ENCODE measurements around the gene BTBD16.
A peak's percentile ranks its signal among the peaks of the same experiment; 100 is the strongest.

Gene BTBD16

GRCh38 chr10:122296363-122297120, 25.4 kb downstream of the BTBD16 start:
- no peak for DNase-seq

DNA sequence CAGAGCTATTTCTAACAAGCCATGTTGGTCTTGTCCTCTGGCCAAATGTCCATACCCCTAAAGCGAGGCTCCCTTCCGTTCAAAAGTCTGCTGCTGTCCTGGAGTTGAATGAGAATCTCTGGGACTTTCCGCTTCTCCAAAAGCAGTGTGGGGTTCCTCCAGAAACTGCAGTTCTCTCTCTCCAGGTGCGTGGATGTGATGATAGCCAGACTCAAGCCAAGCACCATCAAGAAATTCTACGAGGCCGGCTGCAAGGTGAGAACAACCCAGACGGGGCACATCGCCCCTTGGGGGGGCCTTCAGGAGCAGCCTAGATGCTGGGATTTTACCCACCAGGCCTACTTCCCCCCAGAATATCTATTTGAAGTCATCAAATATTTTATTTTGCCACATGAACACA, 26.5 kb downstream of the BTBD16 start:
- DNase-seq = no peak

- DNase-seq = no peak
These were observed 27.1 kb downstream of the BTBD16 start for GRCh38 chr10:122298206-122298597.

DNA sequence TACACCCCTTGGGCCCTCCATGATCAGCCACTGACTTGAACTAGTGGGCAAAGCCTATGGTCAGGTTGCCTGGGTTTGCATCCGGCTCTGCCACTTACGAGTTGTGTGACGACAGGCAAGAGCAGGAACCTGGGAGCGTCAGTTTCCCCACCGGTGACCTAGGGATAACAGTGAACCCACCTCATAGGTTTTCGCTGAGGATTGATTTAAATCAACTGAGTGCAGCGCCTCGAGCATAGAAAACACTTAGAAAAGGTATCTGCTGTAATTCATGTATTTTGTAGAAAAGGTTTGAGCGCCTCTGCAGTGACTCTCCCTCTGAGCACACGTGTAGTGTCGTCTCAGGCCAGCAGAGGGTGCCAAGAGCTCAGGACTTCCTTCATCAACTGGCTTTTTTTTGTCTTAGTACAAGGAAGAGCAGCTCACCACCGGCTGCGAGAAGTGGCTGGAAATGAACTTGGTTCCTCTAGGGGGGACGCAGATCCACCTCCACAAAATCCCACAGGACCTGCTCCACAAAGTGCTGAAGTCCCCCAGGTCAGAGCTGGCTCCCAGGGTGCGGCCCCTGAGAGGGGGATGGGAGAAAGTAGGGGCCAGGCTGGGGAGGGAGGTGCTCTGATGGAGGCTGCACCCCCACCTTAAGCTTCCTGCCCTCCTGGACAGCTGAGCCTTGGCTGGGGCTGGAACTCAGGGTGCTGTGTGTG, 27.7 kb downstream of the BTBD16 start:
- DNase-seq = peak; percentile 11 to 37

GRCh38 chr10:122299423-122300075, 28.5 kb downstream of the BTBD16 start:
- no peak for DNase-seq

DNA sequence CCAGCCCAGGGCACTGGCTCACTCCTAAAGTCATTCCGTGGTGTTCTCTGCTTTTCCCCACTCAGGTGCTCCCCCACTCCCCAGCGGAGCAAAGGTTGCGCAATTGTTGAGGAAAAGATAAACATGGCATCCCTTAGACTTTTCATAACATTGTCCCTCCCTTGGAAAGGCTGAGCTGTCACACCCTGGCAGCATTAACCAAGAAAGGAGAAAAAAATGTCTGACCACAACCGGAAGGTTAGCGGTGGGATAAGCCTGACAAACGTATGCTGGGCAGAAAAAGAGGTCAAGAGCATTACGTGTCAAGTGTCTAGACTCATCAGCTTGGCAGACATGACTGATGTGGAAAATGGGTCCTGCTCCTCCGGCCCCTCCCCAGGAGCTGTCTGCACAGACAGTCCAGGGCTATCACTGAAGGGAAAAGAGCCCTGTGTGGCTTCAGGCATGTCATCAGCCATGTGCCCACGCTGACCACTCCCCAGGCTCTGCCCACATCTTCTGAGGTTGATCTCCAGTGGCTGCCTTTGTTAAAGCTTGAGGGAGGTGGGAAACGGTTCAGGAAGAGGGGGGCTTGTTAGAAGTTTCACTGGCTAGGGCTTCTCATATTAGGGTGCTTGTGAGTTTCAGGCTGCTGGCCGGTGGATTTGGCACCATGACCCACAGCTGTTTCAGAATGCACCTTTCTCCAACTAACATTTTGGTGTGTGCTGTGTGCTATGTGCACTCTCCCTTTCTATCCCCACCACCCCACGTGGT, 30.1 kb downstream of the BTBD16 start:
- DNase-seq = no peak

- DNase-seq = no peak
These were observed 30.7 kb downstream of the BTBD16 start for GRCh38 chr10:122301811-122302115.

- DNase-seq = no peak
These were observed 31.2 kb downstream of the BTBD16 start for GRCh38 chr10:122302315-122302714.

GRCh38 chr10:122303271-122304053, 32.4 kb downstream of the BTBD16 start:
- no peak for DNase-seq

- no peak for DNase-seq
These were observed 33.0 kb downstream of the BTBD16 start for GRCh38 chr10:122304054-122304579.

- no peak for DNase-seq
These were observed 35.2 kb downstream of the BTBD16 start for GRCh38 chr10:122306282-122306681.

- no peak for DNase-seq
These were observed 35.6 kb downstream of the BTBD16 start for GRCh38 chr10:122306744-122307143.

- no peak for DNase-seq
These were observed 36.7 kb downstream of the BTBD16 start for GRCh38 chr10:122307669-122308416.

DNA sequence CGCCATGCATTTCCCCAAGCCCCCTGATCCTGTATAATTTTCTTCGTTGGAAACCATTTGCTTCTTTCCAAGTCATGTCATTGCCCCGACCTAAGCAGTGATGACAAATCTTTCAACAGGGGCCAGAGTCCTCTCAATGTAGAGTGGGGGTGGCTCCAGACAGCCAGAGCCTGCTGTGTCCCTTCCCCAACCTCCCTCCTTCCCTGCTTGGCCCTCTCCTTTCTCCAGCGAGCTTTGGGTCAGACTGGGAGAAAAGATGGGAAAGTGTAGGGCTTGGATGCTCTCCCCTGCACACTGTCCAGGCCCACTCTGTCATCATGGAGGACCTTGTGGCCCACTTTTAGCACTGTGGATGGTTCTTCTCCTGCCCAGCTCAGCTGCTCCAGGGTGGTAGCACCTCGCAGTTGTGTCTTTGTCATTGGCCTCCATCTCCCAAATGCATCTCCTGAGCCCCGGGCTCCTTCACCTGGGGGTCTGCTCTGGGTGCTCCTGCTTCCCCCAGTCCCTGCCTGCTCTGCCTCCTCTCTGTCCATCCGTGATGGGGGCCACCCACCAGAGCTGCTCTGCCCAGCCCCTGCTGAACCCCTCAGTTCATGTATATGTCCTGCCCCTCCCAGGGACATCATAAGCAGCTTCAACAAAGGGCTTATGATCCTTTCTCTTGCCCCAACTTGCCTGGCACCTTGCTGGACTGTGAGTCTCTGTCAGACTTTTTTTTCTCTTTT, 37.5 kb downstream of the BTBD16 start:
- no peak for DNase-seq

DNA sequence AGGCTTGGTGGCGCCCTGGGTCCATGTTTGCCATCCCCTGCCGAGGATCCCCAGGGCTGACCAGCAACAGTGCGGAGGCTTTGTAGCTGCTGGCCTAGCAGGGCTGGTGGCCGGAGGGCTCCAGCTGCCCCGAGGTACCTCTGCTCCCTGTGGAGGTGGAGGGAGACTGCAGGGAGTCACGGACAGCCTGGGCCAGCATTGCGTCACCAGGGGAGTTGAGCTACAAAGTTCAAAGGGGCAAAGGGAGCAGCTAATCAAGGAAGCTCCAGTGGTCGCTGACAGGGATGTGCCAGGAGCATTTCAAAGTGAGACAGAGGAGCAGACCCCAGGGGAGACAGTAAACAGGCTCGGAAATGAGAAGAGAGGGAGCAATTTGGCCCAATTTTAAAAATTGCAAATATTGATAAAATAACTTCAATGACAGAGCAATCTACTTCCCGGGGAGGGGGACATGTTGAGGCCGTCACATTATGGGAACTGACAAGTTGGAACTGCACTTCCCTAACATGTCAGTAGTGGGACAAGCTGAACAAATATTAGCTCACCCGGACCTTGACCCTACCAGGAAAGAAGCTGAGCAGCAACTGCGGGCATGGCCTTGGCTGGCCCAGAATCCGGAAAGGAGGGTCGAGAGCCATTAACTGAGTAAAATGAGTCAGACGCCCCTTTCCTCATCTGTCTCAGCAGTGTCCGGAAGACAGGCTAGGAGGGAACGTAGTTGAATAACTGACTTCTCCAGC, 39.4 kb downstream of the BTBD16 start:
- no peak for DNase-seq

DNA sequence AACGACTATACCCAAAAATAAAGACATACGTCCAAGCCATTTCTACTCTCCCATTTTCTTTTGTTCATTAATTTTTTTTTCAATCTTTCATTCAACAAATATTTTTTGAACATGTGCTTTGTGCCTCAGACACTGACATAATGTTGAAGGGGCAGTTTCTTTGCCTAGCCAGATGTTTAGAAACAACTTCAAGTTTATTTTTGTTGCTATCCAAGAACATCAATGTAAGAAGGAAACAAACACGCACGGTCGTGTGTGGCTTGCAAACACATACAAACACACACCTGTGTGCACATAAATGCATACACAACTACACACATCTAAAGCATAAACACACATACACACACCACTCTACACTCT, 39.9 kb downstream of the BTBD16 start:
- DNase-seq = no peak

GRCh38 chr10:122311716-122312115, 40.6 kb downstream of the BTBD16 start:
- no peak for DNase-seq

- no peak for DNase-seq
These were observed 45.3 kb downstream of the BTBD16 start for GRCh38 chr10:122316224-122316884.

DNA sequence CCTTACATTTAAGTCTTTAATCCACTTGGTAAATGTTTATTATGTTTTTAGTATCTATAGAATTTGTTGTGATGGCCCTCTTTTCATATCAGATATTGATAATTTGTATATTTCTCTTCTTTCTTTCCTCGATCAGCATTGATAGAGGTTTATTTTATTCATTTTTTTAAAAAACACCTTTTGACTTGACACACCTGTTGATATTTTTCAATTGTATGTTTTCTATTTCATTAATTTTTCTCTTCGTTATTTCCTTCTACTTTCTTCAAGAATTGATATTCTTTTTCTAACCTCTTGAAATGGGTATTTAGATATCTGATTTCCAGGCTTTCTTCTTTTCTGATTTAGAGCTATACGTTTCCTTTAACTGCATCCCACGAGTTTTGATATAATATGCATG, 50.9 kb downstream of the BTBD16 start:
- no peak for DNase-seq

DNA sequence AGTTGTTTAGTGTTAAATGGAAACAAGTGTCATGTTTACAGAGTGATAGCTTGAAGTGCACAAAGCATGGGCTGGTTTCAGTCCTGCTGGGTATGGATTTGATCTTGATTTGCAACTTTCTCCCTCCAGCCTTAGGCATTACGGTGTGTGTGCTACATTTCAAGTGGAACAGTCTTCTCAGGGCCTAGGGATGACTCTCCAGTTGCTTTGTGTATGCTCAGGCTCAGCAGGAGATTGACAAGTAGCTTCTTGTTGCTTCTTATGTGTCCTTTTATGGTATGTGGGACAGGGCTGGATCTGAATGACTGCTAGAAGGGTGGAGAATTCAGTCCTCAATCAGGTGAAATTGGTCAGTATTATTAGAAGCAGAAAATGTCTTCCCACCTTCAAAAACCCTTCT, 52.1 kb downstream of the BTBD16 start:
- no peak for DNase-seq
